HepG2 (cell line): ENCODE data around the gene ALDOA. TPM values are rescaled to one million over a fixed set of nuclear protein-coding genes. Genes with fewer than 3 reads are reported as not detected.
A peak's percentile ranks its signal among the peaks of the same experiment; 100 is the strongest.

Source experiments
- ASH2L ChIP-seq: fragments of 300-600, 200-600 bp; sonication (generic); IDR thresholded peaks from 2 replicates; pipeline ENCODE4 v1.7.0; 2017; ENCODE audit warnings: low read depth, mild to moderate bottlenecking, moderate library complexity, mixed read lengths, low read length; ENCODE audit not compliant: insufficient read length
- ATAD3A ChIP-seq: sonication (generic); formaldehyde crosslinking; IDR thresholded peaks from 2 replicates; pipeline ENCODE4 v1.4.0; 2020; ENCODE audit warnings: missing genetic modification reagents
- GATAD2A ChIP-seq: IDR thresholded peaks from 2 replicates; pipeline ENCODE4 v1.6.1; 2016
- GTF2F1 ChIP-seq: fragments of 150-350 bp; IDR thresholded peaks from 2 replicates; pipeline ENCODE4 v1.6.1; 2014; ENCODE audit warnings: low read length
- HINFP ChIP-seq: sonication (generic); formaldehyde crosslinking; IDR thresholded peaks from 2 replicates; pipeline ENCODE4 v1.4.0; 2020; ENCODE audit warnings: low read depth, mild to moderate bottlenecking, missing genetic modification reagents
- KLF15 ChIP-seq: sonication (generic); formaldehyde crosslinking; IDR thresholded peaks from 2 replicates; pipeline ENCODE4 v1.8.1; 2023; ENCODE audit warnings: borderline replicate concordance, mild to moderate bottlenecking, inconsistent platforms, missing genetic modification reagents, mixed read lengths
- MAFK ChIP-seq, 2 experiments: IDR thresholded peaks in 1 of 2; conservative IDR thresholded peaks in 1 of 2; 2 replicates each; pipeline ENCODE4 v1.6.1; 2011; ENCODE audit warnings: improper control_type of control experiment in 2 of 2, low read length in 2 of 2
- RFXANK ChIP-seq: IDR thresholded peaks from 2 replicates; pipeline ENCODE4 v1.6.1; 2016
- THRA ChIP-seq: sonication (generic); formaldehyde crosslinking; IDR thresholded peaks from 2 replicates; pipeline ENCODE4 v1.4.0; 2020; ENCODE audit warnings: missing genetic modification reagents, borderline replicate concordance
- ZNF280D ChIP-seq: sonication (generic); formaldehyde crosslinking; IDR thresholded peaks from 2 replicates; pipeline ENCODE4 v1.5.1; 2020; ENCODE audit warnings: mild to moderate bottlenecking, missing genetic modification reagents
- ZNF713 ChIP-seq: sonication (generic); formaldehyde crosslinking; IDR thresholded peaks from 2 replicates; pipeline ENCODE4 v1.4.0; 2020; ENCODE audit warnings: mild to moderate bottlenecking, missing genetic modification reagents
- ZNF788 ChIP-seq: sonication (generic); formaldehyde crosslinking; IDR thresholded peaks from 2 replicates; pipeline ENCODE4 v1.5.0; 2020; ENCODE audit warnings: mild to moderate bottlenecking, missing genetic modification reagents, borderline replicate concordance
- polyA plus RNA-seq, 8 experiments: library from polyadenylated mRNA; depleted of rRNA in 3 of 8; stranded (reverse) in 7 of 8; unstranded in 1 of 8; fragments of >200 nt; fragmentation: Illumina TruSeq in 4 of 8; extraction: Trizol in 4 of 8; gene quantifications; 2 replicates each; pipeline versions ENCODE4 v1.2.1 to v1.2.3, GENCODE V29; 2011 to 2016; ENCODE audit warnings: low read depth in 4 of 8, missing spikeins in 1 of 8, mixed read lengths in 1 of 8; ENCODE audit not compliant: insufficient read depth in 1 of 8
- total RNA-seq, 5 experiments: library from RNA; depleted of rRNA; stranded (reverse); fragments of >200 nt; fragmentation: Illumina TruSeq; extraction: Trizol; gene quantifications; 2 replicates each; pipeline ENCODE4 v1.2.3, GENCODE V29; 2016; ENCODE audit warnings: low read depth in 1 of 5
- TF ChIP-seq, protein P1 (sequence below): sonication (generic); formaldehyde crosslinking; IDR thresholded peaks from 2 replicates; pipeline ENCODE4 v1.4.0; 2020; ENCODE audit warnings: mild to moderate bottlenecking, missing genetic modification reagents, borderline replicate concordance
- TF ChIP-seq, protein P2 (sequence below): sonication (generic); formaldehyde crosslinking; IDR thresholded peaks from 2 replicates; pipeline ENCODE4 v1.8.0; 2022; ENCODE audit warnings: missing genetic modification reagents, mild to moderate bottlenecking, moderate library complexity, borderline replicate concordance
- TF ChIP-seq, protein P3 (sequence below): sonication (generic); formaldehyde crosslinking; IDR thresholded peaks from 2 replicates; pipeline ENCODE4 v1.5.1; 2020; ENCODE audit warnings: mild to moderate bottlenecking, moderate library complexity, missing genetic modification reagents

Gene ALDOA
- total and polyA plus RNA-seq, 2 of the 13 experiments (the other 11 are each of a cell fraction or from before 2014, with no cell fraction given), result 925 to 1,884 TPM

DNA sequence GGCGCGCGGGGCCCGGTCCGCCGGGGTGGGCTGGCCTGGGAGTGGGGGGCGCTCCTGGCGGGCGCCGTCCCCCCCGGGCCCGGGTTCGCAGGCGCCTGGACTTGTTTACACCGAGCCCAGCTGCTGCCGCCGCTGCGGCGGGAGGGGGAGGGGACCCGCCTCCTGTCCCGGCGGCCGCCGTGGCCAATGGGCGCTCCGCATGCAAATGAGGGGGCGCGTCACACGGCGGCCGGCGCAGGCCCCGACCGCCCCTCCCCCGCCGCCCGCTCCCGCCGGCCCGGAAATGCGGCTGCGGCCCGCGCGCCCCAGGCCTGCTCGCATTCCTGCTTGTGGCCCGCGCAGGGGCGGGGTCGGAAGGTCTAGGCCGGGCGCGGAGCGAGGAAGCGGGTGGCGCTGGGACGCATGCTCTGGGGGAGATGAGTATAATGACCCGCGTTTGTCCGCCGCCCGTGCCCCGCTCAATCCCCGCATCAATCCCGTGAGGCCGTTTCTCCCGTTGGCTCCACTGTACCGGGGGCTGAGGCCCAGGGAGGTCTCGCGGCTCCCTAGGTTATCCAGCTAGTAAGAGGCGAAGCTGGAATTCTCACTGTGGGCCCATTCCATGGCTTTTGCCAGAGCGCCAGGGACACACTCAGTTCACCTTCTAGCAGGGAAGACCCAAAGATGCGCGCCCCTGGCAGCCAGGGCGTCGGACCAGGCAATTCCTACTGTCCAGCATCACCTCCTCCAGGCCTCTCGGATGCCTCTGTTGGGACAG is 30.7 kb downstream of the ALDOA start, which contains the start of gene YPEL3 (continued):
- no peak for TF ChIP-seq ZNF713
- no peak for TF ChIP-seq KLF15 (CRISPR knock-in tag)
- TF ChIP-seq ZNF280D, result 0 out of 2 replicates have a peak, but pooled peaks have one; percentile 18
- TF ChIP-seq GATAD2A (CRISPR knock-in tag), result no peak; the same call in 1 of the 2 replicates
- 0 out of 2 replicates have a peak, but pooled peaks have one; percentile 36 for TF ChIP-seq ATAD3A (CRISPR knock-in tag)
- TF ChIP-seq MAFK (conservative IDR thresholded peaks at IDR 0.05 in 1 of 2, IDR thresholded peaks at IDR 0.05 in 1 of 2; ENCODE audit: low read length in 2 of 2), result no peak
- TF ChIP-seq HINFP (CRISPR knock-in tag), result 0 out of 2 replicates have a peak, but pooled peaks have one; percentile 52
- TF ChIP-seq ZNF788, result peak; percentile 15; the same call in 1 of the 2 replicates
- TF ChIP-seq, protein P1, sequence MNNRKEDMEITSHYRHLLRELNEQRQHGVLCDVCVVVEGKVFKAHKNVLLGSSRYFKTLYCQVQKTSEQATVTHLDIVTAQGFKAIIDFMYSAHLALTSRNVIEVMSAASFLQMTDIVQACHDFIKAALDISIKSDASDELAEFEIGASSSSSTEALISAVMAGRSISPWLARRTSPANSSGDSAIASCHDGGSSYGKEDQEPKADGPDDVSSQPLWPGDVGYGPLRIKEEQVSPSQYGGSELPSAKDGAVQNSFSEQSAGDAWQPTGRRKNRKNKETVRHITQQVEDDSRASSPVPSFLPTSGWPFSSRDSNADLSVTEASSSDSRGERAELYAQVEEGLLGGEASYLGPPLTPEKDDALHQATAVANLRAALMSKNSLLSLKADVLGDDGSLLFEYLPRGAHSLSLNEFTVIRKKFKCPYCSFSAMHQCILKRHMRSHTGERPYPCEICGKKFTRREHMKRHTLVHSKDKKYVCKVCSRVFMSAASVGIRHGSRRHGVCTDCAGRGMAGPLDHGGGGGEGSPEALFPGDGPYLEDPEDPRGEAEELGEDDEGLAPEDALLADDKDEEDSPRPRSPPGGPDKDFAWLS (CRISPR knock-in tag), result no peak
- TF ChIP-seq RFXANK (CRISPR knock-in tag), result no peak
- TF ChIP-seq, protein P2, sequence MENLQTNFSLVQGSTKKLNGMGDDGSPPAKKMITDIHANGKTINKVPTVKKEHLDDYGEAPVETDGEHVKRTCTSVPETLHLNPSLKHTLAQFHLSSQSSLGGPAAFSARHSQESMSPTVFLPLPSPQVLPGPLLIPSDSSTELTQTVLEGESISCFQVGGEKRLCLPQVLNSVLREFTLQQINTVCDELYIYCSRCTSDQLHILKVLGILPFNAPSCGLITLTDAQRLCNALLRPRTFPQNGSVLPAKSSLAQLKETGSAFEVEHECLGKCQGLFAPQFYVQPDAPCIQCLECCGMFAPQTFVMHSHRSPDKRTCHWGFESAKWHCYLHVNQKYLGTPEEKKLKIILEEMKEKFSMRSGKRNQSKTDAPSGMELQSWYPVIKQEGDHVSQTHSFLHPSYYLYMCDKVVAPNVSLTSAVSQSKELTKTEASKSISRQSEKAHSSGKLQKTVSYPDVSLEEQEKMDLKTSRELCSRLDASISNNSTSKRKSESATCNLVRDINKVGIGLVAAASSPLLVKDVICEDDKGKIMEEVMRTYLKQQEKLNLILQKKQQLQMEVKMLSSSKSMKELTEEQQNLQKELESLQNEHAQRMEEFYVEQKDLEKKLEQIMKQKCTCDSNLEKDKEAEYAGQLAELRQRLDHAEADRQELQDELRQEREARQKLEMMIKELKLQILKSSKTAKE (CRISPR knock-in tag), result peak; percentile 22; the same call in 1 of the 2 replicates
- TF ChIP-seq THRA, result peak; percentile 64; the same call in 1 of the 2 replicates
- TF ChIP-seq GTF2F1, result no peak
- peak; percentile 45 for TF ChIP-seq ASH2L
- TF ChIP-seq, protein P3, sequence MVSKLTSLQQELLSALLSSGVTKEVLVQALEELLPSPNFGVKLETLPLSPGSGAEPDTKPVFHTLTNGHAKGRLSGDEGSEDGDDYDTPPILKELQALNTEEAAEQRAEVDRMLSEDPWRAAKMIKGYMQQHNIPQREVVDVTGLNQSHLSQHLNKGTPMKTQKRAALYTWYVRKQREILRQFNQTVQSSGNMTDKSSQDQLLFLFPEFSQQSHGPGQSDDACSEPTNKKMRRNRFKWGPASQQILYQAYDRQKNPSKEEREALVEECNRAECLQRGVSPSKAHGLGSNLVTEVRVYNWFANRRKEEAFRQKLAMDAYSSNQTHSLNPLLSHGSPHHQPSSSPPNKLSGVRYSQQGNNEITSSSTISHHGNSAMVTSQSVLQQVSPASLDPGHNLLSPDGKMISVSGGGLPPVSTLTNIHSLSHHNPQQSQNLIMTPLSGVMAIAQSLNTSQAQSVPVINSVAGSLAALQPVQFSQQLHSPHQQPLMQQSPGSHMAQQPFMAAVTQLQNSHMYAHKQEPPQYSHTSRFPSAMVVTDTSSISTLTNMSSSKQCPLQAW (CRISPR knock-in tag), result peak; percentile 71
